NCI-H748 treated with DMSO at 0.1 percent for 48 hours (cell line): Measurements from ENCODE around the gene KRT35.

Experiments
- DNase-seq: peaks from one replicate; lab custom pipeline; 2025; lab: John Stamatoyannopoulos, UW

KRT35 gene

GRCh38 chr17:41511716-41512115, 30.8 kb upstream of the KRT35 start:
- DNase-seq, result no peak

GRCh38 chr17:41511116-41511515, 30.2 kb upstream of the KRT35 start:
- peak; percentile 62 for DNase-seq

- DNase-seq, result peak; percentile 62
These were observed 29.5 kb upstream of the KRT35 start for GRCh38 chr17:41510251-41511065.

- DNase-seq, result no peak
These were observed 26.4 kb upstream of the KRT35 start for GRCh38 chr17:41507315-41507880.

GRCh38 chr17:41505809-41506767, 25.1 kb upstream of the KRT35 start:
- DNase-seq, result no peak

- no peak for DNase-seq
These were observed 24.3 kb upstream of the KRT35 start, which contains the start of gene KRT13 for GRCh38 chr17:41505007-41505808. Gene KRT13 (minus strand): TSS chr17:41505612. CDS start chr17:41505550, 62 bp downstream.

GRCh38 chr17:41504246-41504977, 23.5 kb upstream of the KRT35 start:
- DNase-seq, result no peak

- no peak for DNase-seq
These were observed 22.3 kb upstream of the KRT35 start for GRCh38 chr17:41503202-41503601.

- no peak for DNase-seq
These were observed 19.4 kb upstream of the KRT35 start for GRCh38 chr17:41500131-41500911.

GRCh38 chr17:41499714-41500113, 18.8 kb upstream of the KRT35 start:
- no peak for DNase-seq

GRCh38 chr17:41498276-41498675, 17.3 kb upstream of the KRT35 start:
- DNase-seq, result no peak

GRCh38 chr17:41496803-41497484, 16.0 kb upstream of the KRT35 start:
- DNase-seq, result no peak

GRCh38 chr17:41494524-41494923, 13.6 kb upstream of the KRT35 start:
- DNase-seq, result no peak

GRCh38 chr17:41492771-41493170, 11.8 kb upstream of the KRT35 start:
- peak; percentile 69 for DNase-seq

GRCh38 chr17:41492351-41492750, 11.4 kb upstream of the KRT35 start:
- DNase-seq, result no peak

GRCh38 chr17:41491476-41491875, 10.5 kb upstream of the KRT35 start:
- DNase-seq, result no peak

GRCh38 chr17:41490000-41490990, 9.3 kb upstream of the KRT35 start:
- no peak for DNase-seq

GRCh38 chr17:41489531-41489930, 8.6 kb upstream of the KRT35 start, which contains the start of gene KRT36:
Gene KRT36 (minus strand): TSS chr17:41489910. CDS start chr17:41489864, 46 bp downstream.
- no peak for DNase-seq
